ENCODE results near the gene FADS6. TPM values are rescaled to one million over a fixed set of nuclear protein-coding genes. Genes with fewer than 3 reads are reported as not detected.
A peak's percentile ranks its signal among the peaks of the same experiment; 100 is the strongest.

FADS6 gene
- total RNA-seq, 4 donors from 2014 or later: 0.19 to 6.0 (median 1.9) TPM

- WGBS, 2 donors: 29 to 38% methylated on average over 4 to 5 of the region's 5 CpGs
- no peak overlapping the region for H3K27ac ChIP-seq
- peaks cover 0 to 5% (median 0%) of the 10 kb centered on the region in 4 donors for H3K27me3 ChIP-seq
- intact Hi-C loops (cut with DNase I): no loop called here
- TF ChIP-seq, protein P1, sequence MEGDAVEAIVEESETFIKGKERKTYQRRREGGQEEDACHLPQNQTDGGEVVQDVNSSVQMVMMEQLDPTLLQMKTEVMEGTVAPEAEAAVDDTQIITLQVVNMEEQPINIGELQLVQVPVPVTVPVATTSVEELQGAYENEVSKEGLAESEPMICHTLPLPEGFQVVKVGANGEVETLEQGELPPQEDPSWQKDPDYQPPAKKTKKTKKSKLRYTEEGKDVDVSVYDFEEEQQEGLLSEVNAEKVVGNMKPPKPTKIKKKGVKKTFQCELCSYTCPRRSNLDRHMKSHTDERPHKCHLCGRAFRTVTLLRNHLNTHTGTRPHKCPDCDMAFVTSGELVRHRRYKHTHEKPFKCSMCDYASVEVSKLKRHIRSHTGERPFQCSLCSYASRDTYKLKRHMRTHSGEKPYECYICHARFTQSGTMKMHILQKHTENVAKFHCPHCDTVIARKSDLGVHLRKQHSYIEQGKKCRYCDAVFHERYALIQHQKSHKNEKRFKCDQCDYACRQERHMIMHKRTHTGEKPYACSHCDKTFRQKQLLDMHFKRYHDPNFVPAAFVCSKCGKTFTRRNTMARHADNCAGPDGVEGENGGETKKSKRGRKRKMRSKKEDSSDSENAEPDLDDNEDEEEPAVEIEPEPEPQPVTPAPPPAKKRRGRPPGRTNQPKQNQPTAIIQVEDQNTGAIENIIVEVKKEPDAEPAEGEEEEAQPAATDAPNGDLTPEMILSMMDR (IDR thresholded peaks at IDR 0.05): no peak
- TF ChIP-seq POLR2A (IDR thresholded peaks at IDR 0.05): no peak
- peaks cover 14 to 47% (median 26%) of the 10 kb centered on the region in 3 donors for H3K4me1 ChIP-seq
- H3K36me3 ChIP-seq: no peaks in the 10 kb centered on the region
- no peaks in the 10 kb centered on the region for H3K9me3 ChIP-seq
- H3K4me3 ChIP-seq: no peak overlapping the region
- no peak for DNase-seq
Measured at GRCh38 chr17:74875155-74875976, 18.1 kb downstream of the FADS6 start.

DNA sequence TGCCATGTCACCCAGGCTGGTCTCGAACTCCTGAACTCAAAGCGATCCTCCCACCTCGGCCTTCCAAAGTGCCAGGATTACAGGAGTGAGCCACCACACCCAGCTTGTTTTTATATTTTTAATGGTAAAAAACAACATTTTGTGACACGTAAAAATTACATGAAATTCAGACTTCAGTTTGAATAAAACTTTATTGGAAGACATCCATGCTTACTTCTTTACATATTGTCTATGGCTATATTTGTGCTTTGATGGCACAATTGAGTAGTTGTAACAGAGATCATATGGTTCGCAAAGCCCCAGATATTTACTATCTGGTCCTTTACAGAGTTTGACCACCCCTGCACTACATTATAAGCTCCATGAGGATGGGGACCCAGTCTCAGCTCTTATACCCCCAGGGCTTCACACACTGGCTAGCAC is 18.8 kb downstream of the FADS6 start:
- intact Hi-C loops (cut with DNase I): no loop called here
- no peak overlapping the region for H3K4me3 ChIP-seq
- H3K27me3 ChIP-seq: peaks cover 0 to 5% (median 0%) of the 10 kb centered on the region in 4 donors
- DNase-seq: no peak
- 96% methylated on average over 5 of the region's 5 CpGs for WGBS, 2 donors
- peaks cover 14 to 47% (median 26%) of the 10 kb centered on the region in 3 donors for H3K4me1 ChIP-seq
- TF ChIP-seq, protein P1 (IDR thresholded peaks at IDR 0.05): no peak
- TF ChIP-seq POLR2A (IDR thresholded peaks at IDR 0.05): no peak
- H3K9me3 ChIP-seq: no peaks in the 10 kb centered on the region
- H3K36me3 ChIP-seq: peaks cover 0 to 4% (median 0%) of the 10 kb centered on the region in 3 donors
- H3K27ac ChIP-seq: no peak overlapping the region

DNA sequence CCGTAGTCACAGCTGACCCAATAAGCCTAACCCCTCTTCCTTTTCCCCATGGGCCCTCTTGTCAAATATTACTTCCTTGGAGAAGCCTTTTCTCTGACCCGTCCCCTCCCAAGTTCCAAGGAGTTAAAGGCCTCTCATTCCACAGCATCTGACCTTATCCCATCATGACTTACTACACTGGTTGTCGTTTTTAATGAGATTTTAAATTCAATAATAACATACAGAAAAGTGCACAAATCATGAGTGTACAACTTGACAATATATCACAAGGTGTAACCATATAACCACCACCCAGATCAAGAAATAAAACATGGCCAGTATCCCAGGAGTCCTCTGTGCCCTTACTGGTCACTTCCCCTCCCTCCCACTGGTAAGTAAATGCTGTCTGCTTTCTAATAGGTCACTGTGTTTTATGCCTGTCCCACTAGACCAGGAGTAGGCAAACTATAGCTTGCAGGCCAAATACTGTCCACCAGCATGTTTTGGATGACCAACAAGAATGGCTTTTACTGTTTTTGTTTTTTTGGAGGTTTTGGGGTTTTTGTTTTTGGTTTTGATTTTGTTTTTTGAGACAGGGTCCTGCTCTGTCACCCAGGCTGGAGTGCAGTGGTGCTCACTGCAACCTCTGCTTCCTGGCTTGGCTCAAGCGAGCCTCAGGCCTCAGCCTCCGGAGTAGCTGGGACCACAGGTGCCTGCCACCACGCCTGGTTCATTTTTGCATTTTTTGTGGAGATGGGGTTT is 19.4 kb downstream of the FADS6 start:
- H3K4me3 ChIP-seq: peak overlapping the region; percentile 65 to 83 (median 74)
- peaks cover 14 to 47% (median 26%) of the 10 kb centered on the region in 3 donors for H3K4me1 ChIP-seq
- TF ChIP-seq POLR2A (IDR thresholded peaks at IDR 0.05): no peak
- TF ChIP-seq, protein P1 (IDR thresholded peaks at IDR 0.05): no peak
- 55 to 57% methylated on average over 6 of the region's 6 CpGs for WGBS, 2 donors
- H3K9me3 ChIP-seq: no peaks in the 10 kb centered on the region
- no peak for DNase-seq
- H3K27me3 ChIP-seq: peaks cover 0 to 5% (median 0%) of the 10 kb centered on the region in 4 donors
- peak overlapping the region; percentile 91 to 94 (median 92) for H3K27ac ChIP-seq
- H3K36me3 ChIP-seq: peaks cover 0 to 5% (median 0%) of the 10 kb centered on the region in 3 donors
- intact Hi-C loops (cut with DNase I): no loop called here

GRCh38 chr17:74873037-74873873 is 20.2 kb downstream of the FADS6 start:
- Histone ChIP-seq H3K27me3 (peaks cover 0 to 5% (median 0%) of the 10 kb centered on the region in 4 donors), H3K4me1 (peaks cover 14 to 41% (median 24%) of the 10 kb centered on the region in 3 donors), H3K4me3 (peak overlapping the region; percentile 65 to 83 (median 74)), H3K36me3 (peaks cover 0 to 5% (median 0%) of the 10 kb centered on the region in 3 donors), H3K27ac (peak overlapping the region; percentile 91 to 94 (median 92)), H3K9me3 (no peaks in the 10 kb centered on the region)
- peak; percentile 98 for DNase-seq
- TF ChIP-seq POLR2A (IDR thresholded peaks at IDR 0.05): peak in 3 of 4 donors; percentile 88 to 97 (median 96)
- TF ChIP-seq, protein P1 (IDR thresholded peaks at IDR 0.05): peak in 1 of 6 experiments; percentile 7
- intact Hi-C loops (cut with DNase I): no loop called here
- WGBS, 2 donors: 0 to 1% methylated on average over 12 to 28 of the region's 55 CpGs
